ENCODE results near the gene PLEKHA1.

DNA sequence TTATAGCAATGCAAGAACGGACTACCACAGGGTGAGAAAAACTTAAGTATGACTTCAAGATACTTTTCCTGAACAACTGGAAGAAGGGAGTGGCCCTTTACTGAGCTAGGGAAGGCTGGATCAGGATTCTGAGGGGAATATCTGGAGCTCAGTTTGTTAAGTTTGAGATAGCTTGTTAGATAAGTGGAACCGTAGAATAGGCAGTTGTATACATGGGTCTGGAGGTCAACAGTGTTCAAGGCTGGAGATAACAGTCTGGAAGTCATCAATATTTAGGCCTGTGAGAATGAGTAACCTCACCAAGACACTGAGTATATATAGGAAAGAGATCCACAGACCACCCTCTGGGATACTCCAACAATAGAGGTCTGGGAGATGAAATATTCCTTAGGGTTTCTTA is 7.2 kb downstream of the PLEKHA1 start:
- TF ChIP-seq, protein P1, sequence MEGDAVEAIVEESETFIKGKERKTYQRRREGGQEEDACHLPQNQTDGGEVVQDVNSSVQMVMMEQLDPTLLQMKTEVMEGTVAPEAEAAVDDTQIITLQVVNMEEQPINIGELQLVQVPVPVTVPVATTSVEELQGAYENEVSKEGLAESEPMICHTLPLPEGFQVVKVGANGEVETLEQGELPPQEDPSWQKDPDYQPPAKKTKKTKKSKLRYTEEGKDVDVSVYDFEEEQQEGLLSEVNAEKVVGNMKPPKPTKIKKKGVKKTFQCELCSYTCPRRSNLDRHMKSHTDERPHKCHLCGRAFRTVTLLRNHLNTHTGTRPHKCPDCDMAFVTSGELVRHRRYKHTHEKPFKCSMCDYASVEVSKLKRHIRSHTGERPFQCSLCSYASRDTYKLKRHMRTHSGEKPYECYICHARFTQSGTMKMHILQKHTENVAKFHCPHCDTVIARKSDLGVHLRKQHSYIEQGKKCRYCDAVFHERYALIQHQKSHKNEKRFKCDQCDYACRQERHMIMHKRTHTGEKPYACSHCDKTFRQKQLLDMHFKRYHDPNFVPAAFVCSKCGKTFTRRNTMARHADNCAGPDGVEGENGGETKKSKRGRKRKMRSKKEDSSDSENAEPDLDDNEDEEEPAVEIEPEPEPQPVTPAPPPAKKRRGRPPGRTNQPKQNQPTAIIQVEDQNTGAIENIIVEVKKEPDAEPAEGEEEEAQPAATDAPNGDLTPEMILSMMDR (conservative IDR thresholded peaks at IDR 0.05; ENCODE audit: low read length) = no peak
- TF ChIP-seq EZH2phosphoT487 (IDR thresholded peaks at IDR 0.05; ENCODE audit: borderline replicate concordance, low read depth, low read length) = no peak

Measured in OCI-LY7 (cell line).